AG10803 (cell line): ENCODE measurements around the gene MYO6.

Experiments used
- DNase-seq: peaks from one replicate; pipeline ENCODE4 v3.0.0; 2010; ENCODE audit warnings: low read depth
- H3K4me3 ChIP-seq: 2 replicates; pipeline ENCODE4 v1.5.1; 2011; ENCODE audit warnings: mild to moderate bottlenecking, low read length, control low read depth
- CTCF ChIP-seq: conservative IDR thresholded peaks from 2 replicates; pipeline ENCODE4 v1.5.1; 2011; ENCODE audit warnings: mild to moderate bottlenecking, low read length, control low read depth, inconsistent platforms

Gene MYO6

GRCh38 chr6:75933387-75933975 is 184.4 kb downstream of the MYO6 start:
- no peak for TF ChIP-seq CTCF
- H3K4me3 ChIP-seq: no peak overlapping the region
- no peak for DNase-seq

GRCh38 chr6:75934643-75935472 is 185.8 kb downstream of the MYO6 start:
- peak overlapping the region; percentile 59 for H3K4me3 ChIP-seq
- DNase-seq: peak; percentile 78
- TF ChIP-seq CTCF: peak; percentile 81

GRCh38 chr6:75935473-75935793 is 186.4 kb downstream of the MYO6 start:
- TF ChIP-seq CTCF: no peak
- no peak for DNase-seq
- peak overlapping the region; percentile 59 for H3K4me3 ChIP-seq

- DNase-seq: no peak
- H3K4me3 ChIP-seq: no peak overlapping the region
- no peak for TF ChIP-seq CTCF
These were observed 187.6 kb downstream of the MYO6 start for GRCh38 chr6:75936682-75937081.

GRCh38 chr6:75937846-75938245 is 188.8 kb downstream of the MYO6 start:
- H3K4me3 ChIP-seq: no peak overlapping the region
- no peak for DNase-seq
- TF ChIP-seq CTCF: no peak

- DNase-seq: no peak
- no peak for TF ChIP-seq CTCF
- H3K4me3 ChIP-seq: no peak overlapping the region
These were observed 191.5 kb downstream of the MYO6 start for GRCh38 chr6:75940564-75940963.

GRCh38 chr6:75941509-75941908 is 192.5 kb downstream of the MYO6 start:
- no peak for DNase-seq
- no peak overlapping the region for H3K4me3 ChIP-seq

More at GRCh38 chr6:75941509-75941908, 192.5 kb downstream of the MYO6 start:
- TF ChIP-seq CTCF: no peak
